LNCAP (cell line): ENCODE results near the gene AVPI1.

ENCODE experiments used
- CTCF ChIP-seq: fragments of 450-650 bp; IDR thresholded peaks from 2 replicates; pipeline ENCODE4 v1.5.1; 2017; ENCODE audit warnings: mild to moderate bottlenecking

Gene AVPI1

GRCh38 chr10:97633921-97634320 lies 53.1 kb downstream of the AVPI1 start:
- no peak for TF ChIP-seq CTCF

DNA sequence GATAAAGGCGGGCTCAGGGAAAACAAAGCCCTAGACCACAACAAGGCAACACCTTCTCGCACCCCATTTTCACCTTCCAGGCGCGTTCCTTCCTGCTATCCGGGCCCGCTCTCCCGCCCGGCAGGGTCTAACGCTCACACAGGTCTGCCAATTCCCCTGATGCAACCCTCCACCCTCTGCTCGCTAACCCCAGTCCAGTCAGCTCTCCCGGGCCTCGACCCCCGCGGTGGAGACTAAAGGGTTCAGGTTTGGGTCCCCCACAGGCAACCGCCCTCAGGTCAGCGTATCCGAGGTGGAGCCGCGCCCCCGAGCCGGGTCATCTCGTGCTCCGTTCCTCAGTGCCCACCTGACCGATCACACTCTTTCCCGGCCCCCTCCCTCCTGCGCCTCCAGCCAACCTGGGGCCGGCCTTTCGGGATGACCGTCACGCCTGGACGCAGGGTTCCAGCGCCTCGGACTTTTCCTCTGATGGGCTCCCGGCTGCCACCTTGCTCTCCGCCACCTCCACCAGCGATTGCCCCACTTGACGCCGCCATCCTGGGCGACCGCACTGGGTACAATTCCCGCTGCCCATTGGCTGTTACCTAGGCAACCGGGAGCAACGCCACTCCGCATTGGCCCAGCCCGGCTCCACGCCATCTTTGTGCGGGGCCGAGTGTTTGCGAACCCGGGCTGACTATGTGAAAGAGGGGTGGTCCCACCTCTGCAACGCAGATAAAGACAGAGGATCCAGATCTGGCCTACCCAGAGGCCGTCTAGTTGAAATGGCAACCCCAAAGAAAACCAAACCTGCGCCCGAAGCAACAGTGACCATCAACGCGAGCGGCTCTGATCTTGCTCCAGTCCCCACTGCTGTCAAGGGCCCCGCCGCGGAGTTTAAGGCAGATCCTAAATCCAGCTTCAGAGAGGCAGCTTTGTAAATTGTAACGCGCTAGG lies 53.8 kb downstream of the AVPI1 start, which contains the start of gene MORN4:
Gene MORN4 (minus strand): TSS at position 552 of the 936 bp plus-strand sequence. CDS start 13,847 bp downstream, outside the sequence.
- no peak for TF ChIP-seq CTCF

DNA sequence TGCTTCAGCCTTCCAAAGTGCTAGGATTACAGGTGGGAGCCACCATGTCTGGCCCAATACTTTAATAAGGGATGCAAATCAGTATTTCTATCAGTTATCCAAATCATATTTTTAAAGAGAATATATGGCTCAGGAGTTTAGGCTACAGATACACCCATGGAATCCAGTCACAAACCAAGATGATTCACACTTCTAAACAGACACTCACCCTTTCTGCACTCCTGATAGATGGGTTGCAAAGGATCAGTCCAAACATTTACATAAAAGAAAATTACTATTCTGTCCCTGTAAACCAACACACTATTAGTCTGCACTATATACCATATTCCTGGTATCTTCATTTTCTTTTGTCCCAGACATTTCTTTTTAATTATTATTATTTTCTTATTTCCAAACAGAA lies 55.9 kb downstream of the AVPI1 start:
- no peak for TF ChIP-seq CTCF

GRCh38 chr10:97629289-97629688 lies 57.8 kb downstream of the AVPI1 start:
- no peak for TF ChIP-seq CTCF

- no peak for TF ChIP-seq CTCF
These were observed 58.8 kb downstream of the AVPI1 start for GRCh38 chr10:97628228-97628627.

- no peak for TF ChIP-seq CTCF
These were observed 59.3 kb downstream of the AVPI1 start for GRCh38 chr10:97627731-97628130.
